ENCODE data around the gene PRR5.
A peak's percentile ranks its signal among the peaks of the same experiment; 100 is the strongest.

Gene PRR5

DNA sequence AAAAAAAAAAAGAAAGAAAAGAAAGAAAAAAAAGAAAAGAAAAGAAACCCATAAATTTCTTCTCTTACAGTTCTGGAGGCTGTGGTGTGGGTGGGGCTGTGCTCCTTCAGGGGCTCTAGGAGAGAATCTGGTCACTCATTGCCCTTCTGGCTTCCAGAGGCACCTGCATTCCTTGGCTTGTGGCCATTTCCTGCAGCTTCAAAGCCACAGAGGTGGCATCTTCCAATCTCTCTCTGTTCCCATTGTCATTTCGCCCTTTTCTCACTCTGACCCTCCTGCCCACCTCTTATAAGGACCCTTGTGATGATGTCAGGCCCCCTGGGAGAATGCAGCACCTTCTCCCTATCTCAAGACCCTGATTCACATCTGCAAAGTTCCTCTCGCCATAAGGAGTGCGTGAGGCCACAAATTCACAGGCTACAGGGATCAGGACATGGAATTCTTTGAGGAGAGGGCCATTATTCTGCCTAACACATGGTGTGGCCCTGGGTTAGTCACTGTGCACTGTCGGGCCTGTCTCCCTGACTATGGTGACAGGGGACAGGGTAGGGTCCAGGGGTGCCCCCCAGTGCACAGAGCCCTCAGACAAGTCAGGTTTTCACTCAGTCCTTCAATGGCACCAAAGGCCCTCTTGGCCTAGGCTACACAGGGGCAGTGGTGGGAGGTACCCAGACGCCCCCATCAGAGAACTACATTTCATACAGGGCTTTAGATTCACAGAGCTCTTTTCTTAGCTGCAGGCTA, 38.6 kb upstream of the PRR5 start:
- Histone ChIP-seq H3K4me2 (peak overlapping the region; percentile 78 to 99 (median 97)), H3K27me3 (no peaks in the 10 kb centered on the region), H3K36me3 (no peaks in the 10 kb centered on the region; a peak in 1 of 22 replicates), H3K4me1 (peaks cover 82 to 96% (median 90%) of the 10 kb centered on the region in 10 experiments), H3K9me3 (replicated peaks in 1 of 11) (no peaks in the 10 kb centered on the region), H4K20me1 (peaks cover 0 to 4% (median 0%) of the 10 kb centered on the region in 11 experiments; a peak in 1 of 22 replicates), H3K4me3 (no peak overlapping the region; a peak in 1 of 20 replicates), H3K27ac (peak overlapping the region; percentile 49 to 86 (median 75); a peak in 18 of 22 replicates), H3K9ac (peak overlapping the region in 5 of 11 experiments; percentile 22 to 66 (median 51); a peak in 5 of 22 replicates)
- no peak for TF ChIP-seq Cebpa-rat (IDR thresholded peaks at IDR 0.05)

- peaks cover 0 to 2% (median 0%) of the 10 kb centered on the region in 11 experiments; a peak in 4 of 22 replicates for H3K27me3 ChIP-seq
- no peaks in the 10 kb centered on the region for H3K9me3 ChIP-seq (replicated peaks in 1 of 11)
- H4K20me1 ChIP-seq: no peaks in the 10 kb centered on the region; a peak in 1 of 22 replicates
- TF ChIP-seq Cebpa-rat (IDR thresholded peaks at IDR 0.05): no peak
- peaks cover 78 to 91% (median 84%) of the 10 kb centered on the region in 10 experiments for H3K4me1 ChIP-seq
- H3K4me2 ChIP-seq: peak overlapping the region; percentile 78 to 99 (median 97)
- H3K9ac ChIP-seq: peak overlapping the region; percentile 24 to 76 (median 51); a peak in 18 of 22 replicates
- no peaks in the 10 kb centered on the region; a peak in 1 of 22 replicates for H3K36me3 ChIP-seq
- peak overlapping the region in 2 of 10 experiments; percentile 25 to 30; a peak in 1 of 20 replicates for H3K4me3 ChIP-seq
- H3K27ac ChIP-seq: peak overlapping the region; percentile 49 to 86 (median 75)
Observed at GRCh38 chr22:44664149-44664548, 37.9 kb upstream of the PRR5 start.

GRCh38 chr22:44665115-44665514, 36.9 kb upstream of the PRR5 start:
- no peak for TF ChIP-seq Cebpa-rat (IDR thresholded peaks at IDR 0.05)
- Histone ChIP-seq H3K27me3 (peaks cover 0 to 11% (median 4%) of the 10 kb centered on the region in 11 experiments; a peak in 7 of 22 replicates), H4K20me1 (peaks cover 0 to 9% (median 0%) of the 10 kb centered on the region in 11 experiments; a peak in 7 of 22 replicates), H3K27ac (peak overlapping the region in 8 of 11 experiments; percentile 56 to 86 (median 78); a peak in 16 of 22 replicates), H3K4me3 (peak overlapping the region in 6 of 10 experiments; percentile 17 to 73 (median 30); a peak in 10 of 20 replicates), H3K36me3 (peaks cover 0 to 2% (median 0%) of the 10 kb centered on the region in 11 experiments; a peak in 2 of 22 replicates), H3K9me3 (replicated peaks in 1 of 11) (no peaks in the 10 kb centered on the region), H3K4me1 (peaks cover 75 to 89% (median 84%) of the 10 kb centered on the region in 10 experiments), H3K9ac (peak overlapping the region in 6 of 11 experiments; percentile 9 to 76 (median 23); a peak in 5 of 22 replicates), H3K4me2 (peak overlapping the region; percentile 78 to 99 (median 97))

- Histone ChIP-seq H3K4me1 (peaks cover 72 to 90% (median 84%) of the 10 kb centered on the region in 10 experiments), H3K4me2 (peak overlapping the region in 9 of 11 experiments; percentile 93 to 99 (median 98); a peak in 16 of 22 replicates), H3K9me3 (replicated peaks in 1 of 11) (no peaks in the 10 kb centered on the region), H4K20me1 (peaks cover 0 to 20% (median 0%) of the 10 kb centered on the region in 11 experiments; a peak in 10 of 22 replicates), H3K36me3 (peaks cover 0 to 13% (median 0%) of the 10 kb centered on the region in 11 experiments; a peak in 4 of 22 replicates), H3K27ac (peak overlapping the region in 3 of 11 experiments; percentile 65 to 84 (median 80); a peak in 4 of 22 replicates), H3K27me3 (peaks cover 0 to 21% (median 6%) of the 10 kb centered on the region in 11 experiments; a peak in 7 of 22 replicates), H3K9ac (peak overlapping the region in 1 of 11 experiments; percentile 95; a peak in 1 of 22 replicates), H3K4me3 (peak overlapping the region in 2 of 10 experiments; percentile 73 to 90; a peak in 1 of 20 replicates)
- TF ChIP-seq Cebpa-rat (IDR thresholded peaks at IDR 0.05): no peak
Observed at GRCh38 chr22:44666207-44666585, 35.8 kb upstream of the PRR5 start.

DNA sequence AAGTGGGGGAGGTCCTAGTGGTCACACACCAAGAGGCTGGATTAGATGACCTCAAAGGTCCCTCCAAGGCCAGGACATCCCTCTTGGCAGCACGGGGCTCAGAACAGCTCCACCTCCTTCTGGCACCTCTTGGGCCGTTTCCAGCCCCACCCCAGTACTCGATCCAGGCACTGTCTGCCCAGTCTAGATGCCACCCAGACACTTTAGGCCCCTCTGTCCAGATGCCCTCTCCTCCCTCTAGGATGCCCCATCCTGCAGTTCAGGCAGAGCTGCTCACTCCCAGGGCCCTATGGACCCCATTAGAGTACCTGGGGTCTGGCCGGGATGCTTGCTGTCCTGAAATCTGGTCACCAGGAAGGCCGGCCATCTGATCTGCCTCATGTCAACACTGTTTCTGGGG, 34.7 kb upstream of the PRR5 start:
- peaks cover 0 to 21% (median 6%) of the 10 kb centered on the region in 11 experiments; a peak in 7 of 22 replicates for H3K27me3 ChIP-seq
- peak overlapping the region; percentile 93 to 99 (median 98) for H3K4me2 ChIP-seq
- H4K20me1 ChIP-seq: peaks cover 0 to 31% (median 0%) of the 10 kb centered on the region in 11 experiments; a peak in 10 of 22 replicates
- H3K27ac ChIP-seq: peak overlapping the region in 2 of 11 experiments; percentile 86 to 91; a peak in 5 of 22 replicates
- H3K9ac ChIP-seq: peak overlapping the region in 3 of 11 experiments; percentile 81 to 95 (median 91); a peak in 5 of 22 replicates
- no peaks in the 10 kb centered on the region for H3K9me3 ChIP-seq (replicated peaks in 1 of 11)
- TF ChIP-seq Cebpa-rat (IDR thresholded peaks at IDR 0.05): no peak
- peaks cover 0 to 19% (median 0%) of the 10 kb centered on the region in 11 experiments; a peak in 4 of 22 replicates for H3K36me3 ChIP-seq
- peak overlapping the region in 3 of 10 experiments; percentile 73 to 90 (median 77); a peak in 7 of 20 replicates for H3K4me3 ChIP-seq
- peaks cover 69 to 91% (median 80%) of the 10 kb centered on the region in 10 experiments for H3K4me1 ChIP-seq

DNA sequence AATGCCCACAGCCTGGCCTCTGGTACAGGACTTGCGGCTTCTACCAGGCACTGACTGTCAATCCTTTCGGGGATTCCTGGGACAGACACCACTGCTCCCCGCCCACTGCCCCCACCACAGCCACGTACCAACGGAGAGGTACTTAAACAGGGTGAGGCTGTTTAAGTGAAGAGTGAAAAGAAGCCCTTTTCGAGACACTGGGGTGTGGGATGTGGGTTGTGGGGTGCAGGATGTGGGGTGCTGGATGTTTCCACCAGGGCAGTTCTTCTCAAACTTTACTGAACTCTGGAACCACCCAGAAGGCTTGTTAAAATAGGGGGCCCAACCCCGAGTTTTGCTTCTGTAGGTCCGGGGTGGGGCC, 34.2 kb upstream of the PRR5 start:
- peak overlapping the region; percentile 93 to 99 (median 98) for H3K4me2 ChIP-seq
- H3K4me3 ChIP-seq: peak overlapping the region; percentile 58 to 90 (median 70); a peak in 19 of 20 replicates
- H3K27me3 ChIP-seq: peaks cover 0 to 21% (median 6%) of the 10 kb centered on the region in 11 experiments; a peak in 7 of 22 replicates
- H3K4me1 ChIP-seq: peaks cover 65 to 90% (median 78%) of the 10 kb centered on the region in 10 experiments
- H4K20me1 ChIP-seq: peaks cover 0 to 36% (median 0%) of the 10 kb centered on the region in 11 experiments; a peak in 10 of 22 replicates
- H3K9me3 ChIP-seq (replicated peaks in 1 of 11): no peaks in the 10 kb centered on the region
- no peak for TF ChIP-seq Cebpa-rat (IDR thresholded peaks at IDR 0.05)
- H3K36me3 ChIP-seq: peaks cover 0 to 25% (median 0%) of the 10 kb centered on the region in 11 experiments; a peak in 4 of 22 replicates
- H3K27ac ChIP-seq: peak overlapping the region in 7 of 11 experiments; percentile 49 to 91 (median 67); a peak in 12 of 22 replicates
- H3K9ac ChIP-seq: peak overlapping the region; percentile 59 to 95 (median 76); a peak in 18 of 22 replicates

DNA sequence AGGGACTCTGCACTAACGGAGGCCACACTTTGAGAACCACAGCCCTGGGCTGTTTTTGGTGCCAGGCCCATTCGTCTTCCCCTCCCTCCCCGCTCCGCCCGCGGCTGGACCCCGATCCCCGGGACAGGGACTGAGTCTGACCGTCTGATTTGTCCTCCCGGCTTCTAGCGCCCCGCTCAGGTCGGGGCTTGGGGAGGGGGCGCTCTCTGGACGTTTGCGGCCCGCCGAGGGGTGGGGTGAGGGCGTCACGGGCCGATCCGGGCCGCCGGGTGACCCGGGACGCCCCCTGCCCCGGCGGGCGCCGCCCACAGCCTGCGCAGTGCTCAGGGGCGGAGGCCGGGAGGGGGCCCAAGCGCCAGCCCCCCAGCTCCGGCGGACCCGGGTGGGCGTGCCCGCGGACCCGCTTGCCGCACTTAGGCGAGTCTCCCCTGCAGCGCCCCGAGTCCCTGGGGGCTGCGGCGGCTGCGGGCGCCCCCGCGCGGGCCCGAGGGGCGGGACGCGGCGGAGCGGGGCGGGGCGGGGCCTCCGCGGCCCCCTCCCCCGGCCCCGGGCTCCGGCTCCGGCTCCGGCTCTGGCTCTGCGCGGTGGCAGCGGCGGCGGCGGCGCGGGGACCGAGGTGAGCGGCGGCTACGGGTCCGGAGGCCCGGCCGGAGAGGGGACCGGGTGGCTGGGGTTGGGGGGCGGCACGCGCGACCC, 33.7 kb upstream of the PRR5 start:
- Histone ChIP-seq H3K27ac (peak overlapping the region in 8 of 11 experiments; percentile 45 to 91 (median 64); a peak in 17 of 22 replicates), H3K27me3 (peaks cover 0 to 21% (median 6%) of the 10 kb centered on the region in 11 experiments; a peak in 7 of 22 replicates), H3K4me3 (peak overlapping the region; percentile 58 to 90 (median 70)), H4K20me1 (peaks cover 0 to 41% (median 0%) of the 10 kb centered on the region in 11 experiments; a peak in 10 of 22 replicates), H3K36me3 (peaks cover 0 to 28% (median 0%) of the 10 kb centered on the region in 11 experiments; a peak in 4 of 22 replicates), H3K9me3 (replicated peaks in 1 of 11) (no peaks in the 10 kb centered on the region), H3K4me1 (peaks cover 61 to 90% (median 75%) of the 10 kb centered on the region in 10 experiments), H3K9ac (peak overlapping the region; percentile 59 to 95 (median 76)), H3K4me2 (peak overlapping the region; percentile 93 to 99 (median 98))
- no peak for TF ChIP-seq Cebpa-rat (IDR thresholded peaks at IDR 0.05)
